Measurements from ENCODE around the gene TTR.

DNA sequence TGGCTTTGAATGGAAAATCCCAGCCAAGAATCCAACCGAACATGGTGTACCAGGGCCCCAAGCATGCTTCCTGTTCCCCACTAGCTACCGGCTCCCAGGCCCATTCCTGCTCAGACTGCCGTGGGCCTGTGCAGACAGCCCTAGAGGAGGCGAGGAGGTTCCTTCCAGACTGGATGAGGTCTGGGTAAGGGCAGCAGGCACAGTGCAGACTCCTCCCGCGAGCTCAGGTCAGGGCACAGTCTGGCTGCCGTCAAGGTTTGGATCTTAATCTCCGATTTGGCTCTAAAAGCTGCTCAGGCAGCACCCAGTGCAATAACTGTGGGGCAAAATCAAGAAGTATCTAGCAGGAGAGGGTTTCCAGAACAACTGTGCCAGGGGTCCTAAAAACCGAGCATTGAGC lies 19.3 kb upstream of the TTR start:
- TF ChIP-seq POLR2A (IDR thresholded peaks at IDR 0.05) (no peak), POLR2AphosphoS5 (IDR thresholded peaks at IDR 0.05) (no peak)
